Activated B cell treated with CpG ODN at 0.5 μM for 24 hours (primary cell): ENCODE results near the gene AADACL3. TPM values are rescaled to one million over a fixed set of nuclear protein-coding genes. Genes with fewer than 3 reads are reported as not detected.

ENCODE experiments used
- ATAC-seq: fragments of 200-7000 bp; cut with Tn5 transposase; one replicate; pipeline ENCODE4 v1.10.0; 2021; ENCODE audit warnings: low read depth, mild to moderate bottlenecking, moderate library complexity
- CTCF ChIA-PET: fragments of 350-600 bp; sonication (Branson Sonifier 250); formaldehyde crosslinking; loops from one replicate; lab custom pipeline; 2021; ENCODE audit warnings: antibody characterized with exemption; lab: Charles Lee
- POLR2A ChIA-PET: fragments of 350-600 bp; sonication (Branson Sonifier 250); formaldehyde crosslinking; loops from one replicate; lab custom pipeline; 2021; ENCODE audit warnings: antibody characterized with exemption; lab: Charles Lee
- DNase-seq: peaks from one replicate; pipeline ENCODE4 v3.0.0; 2022
- H3K27ac Mint-ChIP-seq: one replicate; pipeline ENCODE4 v1.8.0; 2020; ENCODE audit warnings: mixed read lengths
- H3K27me3 Mint-ChIP-seq: one replicate; pipeline ENCODE4 v1.8.0; 2021; ENCODE audit warnings: mixed read lengths
- H3K36me3 Mint-ChIP-seq: one replicate; pipeline ENCODE4 v1.8.0; 2021; ENCODE audit warnings: low read depth, mixed read lengths
- H3K4me1 Mint-ChIP-seq: one replicate; pipeline ENCODE4 v1.8.0; 2021; ENCODE audit warnings: mixed read lengths
- H3K4me3 Mint-ChIP-seq: one replicate; pipeline ENCODE4 v1.8.0; 2020; ENCODE audit warnings: mild to moderate bottlenecking, mixed read lengths
- H3K9me3 Mint-ChIP-seq: one replicate; pipeline ENCODE4 v1.8.0; 2020; ENCODE audit warnings: mixed read lengths
- CTCF ChIP-seq: fragments of 200-600 bp; IDR thresholded peaks from one replicate; pipeline ENCODE4 v1.8.0; 2022; ENCODE audit warnings: antibody characterized with exemption, mild to moderate bottlenecking
- intact Hi-C: fragments of 100-400 bp; cut with micrococcal nuclease; formaldehyde crosslinking; loops from one replicate; pipeline ENCODE4 v1.15.1; 2024
- total RNA-seq: library from RNA; stranded (reverse); gene quantifications from 2 replicates; pipeline ENCODE4 v1.2.3, GENCODE V29; 2022

The AADACL3 gene
- total RNA-seq, 1 donor from 2014 or later, result not detected

DNA sequence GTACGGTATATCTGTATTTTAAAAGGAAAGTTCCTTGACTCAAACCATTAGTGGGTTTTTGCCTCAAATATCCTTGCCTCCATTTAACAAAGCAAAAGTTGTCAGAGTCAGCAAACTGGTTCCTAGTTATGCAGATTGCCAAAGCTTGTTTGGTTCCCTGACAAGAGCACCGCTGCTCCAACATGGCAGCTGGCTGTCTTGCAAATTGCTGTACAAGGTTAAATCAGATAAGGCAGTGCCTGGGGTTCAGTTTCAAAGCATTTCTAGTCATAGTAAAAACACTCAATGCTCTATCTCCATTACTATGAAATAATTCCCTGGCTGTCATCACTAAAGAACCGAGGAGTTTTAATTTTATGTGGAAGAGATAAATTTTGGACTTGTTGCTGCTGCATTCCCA is 18.7 kb downstream of the AADACL3 start:
- H3K4me1 Mint-ChIP-seq, result no peaks in the 10 kb centered on the region
- DNase-seq (no peak), ATAC-seq (no peak)
- no peak overlapping the region for H3K4me3 Mint-ChIP-seq
- TF ChIP-seq CTCF, result no peak
- peaks cover 27% of the 10 kb centered on the region for H3K9me3 Mint-ChIP-seq
- intact Hi-C loops, result no loop called here
- no peak overlapping the region for H3K27ac Mint-ChIP-seq
- ChIA-PET POLR2A (no interaction called here), CTCF (no interaction called here)
- no peaks in the 10 kb centered on the region for H3K36me3 Mint-ChIP-seq
- H3K27me3 Mint-ChIP-seq, result peaks cover 26% of the 10 kb centered on the region

DNA sequence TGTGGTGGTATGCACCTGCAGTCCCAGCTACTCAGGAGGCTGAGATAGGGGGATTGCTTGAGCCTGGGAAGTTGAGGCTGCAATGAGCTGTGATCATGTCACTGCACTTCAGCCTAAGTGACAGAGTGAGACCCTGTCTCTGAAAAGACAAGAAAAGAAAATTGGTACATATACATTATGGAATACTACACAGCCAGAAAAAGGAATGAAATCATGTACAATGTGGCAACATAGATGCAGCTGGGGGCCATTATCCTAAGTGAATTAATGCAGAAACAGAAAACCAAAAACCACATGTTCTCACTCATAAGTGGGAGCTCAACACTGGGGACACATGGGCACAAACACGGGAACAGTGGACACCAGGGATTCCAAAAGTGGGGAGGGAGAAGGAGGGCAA is 23.0 kb downstream of the AADACL3 start:
- ATAC-seq, result no peak
- DNase-seq, result no peak
- POLR2A ChIA-PET, result no interaction called here
- no peak for TF ChIP-seq CTCF
- no peaks in the 10 kb centered on the region for H3K36me3 Mint-ChIP-seq
- H3K4me1 Mint-ChIP-seq, result no peaks in the 10 kb centered on the region
- H3K27me3 Mint-ChIP-seq, result peaks cover 23% of the 10 kb centered on the region
- no peak overlapping the region for H3K27ac Mint-ChIP-seq
- intact Hi-C loops, result no loop called here
- peaks cover 12% of the 10 kb centered on the region for H3K9me3 Mint-ChIP-seq
- CTCF ChIA-PET, result no interaction called here
- no peak overlapping the region for H3K4me3 Mint-ChIP-seq

DNA sequence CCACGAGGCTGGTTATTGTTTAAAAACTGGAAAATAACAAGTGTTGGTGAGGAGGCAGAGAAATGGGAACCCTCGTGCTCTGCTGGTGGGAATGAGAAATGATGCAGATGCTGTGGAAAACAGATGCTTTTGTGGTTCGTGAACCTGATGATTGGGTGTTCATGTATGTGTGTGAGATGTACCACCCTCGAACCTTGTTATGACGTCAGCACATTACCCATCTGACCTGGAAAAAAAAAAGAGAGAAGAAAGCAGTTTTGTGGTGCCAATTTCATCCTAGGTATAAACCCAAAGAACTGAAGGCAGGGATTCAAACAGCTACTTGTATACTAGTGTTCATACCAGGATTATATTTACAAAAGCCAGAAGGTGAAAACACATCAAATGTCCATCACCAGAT is 23.7 kb downstream of the AADACL3 start:
- Mint-ChIP-seq H3K4me1 (no peaks in the 10 kb centered on the region), H3K27me3 (peaks cover 25% of the 10 kb centered on the region), H3K27ac (no peak overlapping the region), H3K36me3 (no peaks in the 10 kb centered on the region), H3K4me3 (no peak overlapping the region), H3K9me3 (peaks cover 12% of the 10 kb centered on the region)
- TF ChIP-seq CTCF, result no peak
- ChIA-PET POLR2A (no interaction called here), CTCF (no interaction called here)
- ATAC-seq (no peak), DNase-seq (no peak)
- intact Hi-C loops, result no loop called here

DNA sequence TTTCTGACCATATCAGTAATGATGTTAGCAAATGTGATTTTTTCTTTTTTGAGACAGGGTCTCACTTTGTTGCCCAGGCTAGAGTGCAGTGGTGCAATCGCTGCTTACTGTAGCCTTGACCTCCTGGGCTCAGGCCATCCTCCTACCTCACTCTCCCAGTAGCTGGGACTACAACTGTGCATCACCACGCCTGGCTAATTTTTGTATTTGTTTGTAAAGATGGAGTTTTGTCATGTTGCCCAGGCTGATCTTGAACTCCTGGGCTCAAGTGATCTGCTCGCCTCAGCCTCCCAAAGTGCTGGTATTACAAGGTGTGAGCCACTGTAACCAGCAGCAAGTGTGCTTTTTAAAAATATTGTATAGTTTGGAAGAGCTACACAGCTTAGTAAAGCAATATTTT is 26.0 kb downstream of the AADACL3 start:
- no peak overlapping the region for H3K27ac Mint-ChIP-seq
- intact Hi-C loops, result no loop called here
- CTCF ChIA-PET, result no interaction called here

More for the DNA sequence above, 26.0 kb downstream of the AADACL3 start:
- H3K9me3 Mint-ChIP-seq, result peaks cover 3% of the 10 kb centered on the region
- ATAC-seq (no peak), DNase-seq (no peak)
- H3K36me3 Mint-ChIP-seq, result no peaks in the 10 kb centered on the region
- H3K4me1 Mint-ChIP-seq, result no peaks in the 10 kb centered on the region
- TF ChIP-seq CTCF, result no peak
- H3K27me3 Mint-ChIP-seq, result peaks cover 20% of the 10 kb centered on the region
- POLR2A ChIA-PET, result no interaction called here
- H3K4me3 Mint-ChIP-seq, result no peak overlapping the region
